Measurements from ENCODE around the gene APMAP.

The APMAP gene

DNA sequence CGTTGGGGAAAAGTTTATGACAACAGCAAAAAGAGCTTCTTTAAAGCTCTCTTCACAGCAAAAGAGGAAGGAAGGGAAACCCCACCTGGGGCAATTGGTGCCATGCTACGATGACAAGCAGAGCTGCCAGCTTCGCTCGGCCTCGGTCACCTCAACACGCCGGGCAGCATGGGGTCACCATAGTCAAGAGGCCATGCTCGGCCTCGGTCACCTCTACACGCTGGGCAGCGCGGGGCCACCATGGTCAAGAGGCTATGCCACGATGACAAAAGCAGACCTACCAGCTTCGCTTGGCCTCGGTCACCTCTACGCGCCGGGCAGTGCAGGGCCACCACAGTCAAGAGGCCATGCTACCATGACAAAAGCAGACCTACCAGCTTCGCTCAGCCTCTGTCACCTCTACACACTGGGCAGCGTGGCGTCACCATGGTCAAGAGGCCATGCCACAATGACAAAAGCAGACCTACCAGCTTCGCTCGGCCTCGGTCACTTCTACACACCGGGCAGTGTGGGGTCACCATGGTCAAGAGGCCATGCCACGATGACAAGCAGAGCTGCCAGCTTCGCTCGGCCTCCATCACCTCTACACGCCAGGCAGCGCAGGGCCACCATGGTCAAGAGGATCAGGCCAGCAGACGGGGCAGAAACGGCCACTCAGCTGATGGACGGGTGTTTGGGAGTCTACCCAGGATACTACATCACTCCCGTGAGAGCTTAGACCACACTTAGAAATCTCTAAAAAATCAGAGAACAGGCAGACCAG lies 12.1 kb downstream of the APMAP start:
- H3K36me3 ChIP-seq (ENCODE audit: control insufficient read depth, insufficient read depth, low read length), result no peaks in the 10 kb centered on the region
- no peak overlapping the region for H3K27ac ChIP-seq
- no peaks in the 10 kb centered on the region for H3K27me3 ChIP-seq (ENCODE audit: control insufficient read depth, insufficient read depth, low read length)
- H2AFZ ChIP-seq, result no peak overlapping the region
- peaks cover 23% of the 10 kb centered on the region for H3K4me1 ChIP-seq
- H3K4me2 ChIP-seq (ENCODE audit: low read length), result no peak overlapping the region
- TF ChIP-seq, protein P1, sequence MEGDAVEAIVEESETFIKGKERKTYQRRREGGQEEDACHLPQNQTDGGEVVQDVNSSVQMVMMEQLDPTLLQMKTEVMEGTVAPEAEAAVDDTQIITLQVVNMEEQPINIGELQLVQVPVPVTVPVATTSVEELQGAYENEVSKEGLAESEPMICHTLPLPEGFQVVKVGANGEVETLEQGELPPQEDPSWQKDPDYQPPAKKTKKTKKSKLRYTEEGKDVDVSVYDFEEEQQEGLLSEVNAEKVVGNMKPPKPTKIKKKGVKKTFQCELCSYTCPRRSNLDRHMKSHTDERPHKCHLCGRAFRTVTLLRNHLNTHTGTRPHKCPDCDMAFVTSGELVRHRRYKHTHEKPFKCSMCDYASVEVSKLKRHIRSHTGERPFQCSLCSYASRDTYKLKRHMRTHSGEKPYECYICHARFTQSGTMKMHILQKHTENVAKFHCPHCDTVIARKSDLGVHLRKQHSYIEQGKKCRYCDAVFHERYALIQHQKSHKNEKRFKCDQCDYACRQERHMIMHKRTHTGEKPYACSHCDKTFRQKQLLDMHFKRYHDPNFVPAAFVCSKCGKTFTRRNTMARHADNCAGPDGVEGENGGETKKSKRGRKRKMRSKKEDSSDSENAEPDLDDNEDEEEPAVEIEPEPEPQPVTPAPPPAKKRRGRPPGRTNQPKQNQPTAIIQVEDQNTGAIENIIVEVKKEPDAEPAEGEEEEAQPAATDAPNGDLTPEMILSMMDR (IDR thresholded peaks at IDR 0.05), result no peak
- H3K9me3 ChIP-seq (ENCODE audit: control insufficient read depth, low read length), result no peaks in the 10 kb centered on the region
- no peak overlapping the region for H3K4me3 ChIP-seq (ENCODE audit: low read depth, low read length)
- no peak overlapping the region for H3K9ac ChIP-seq
- H3K79me2 ChIP-seq, result peaks cover 32% of the 10 kb centered on the region

DNA sequence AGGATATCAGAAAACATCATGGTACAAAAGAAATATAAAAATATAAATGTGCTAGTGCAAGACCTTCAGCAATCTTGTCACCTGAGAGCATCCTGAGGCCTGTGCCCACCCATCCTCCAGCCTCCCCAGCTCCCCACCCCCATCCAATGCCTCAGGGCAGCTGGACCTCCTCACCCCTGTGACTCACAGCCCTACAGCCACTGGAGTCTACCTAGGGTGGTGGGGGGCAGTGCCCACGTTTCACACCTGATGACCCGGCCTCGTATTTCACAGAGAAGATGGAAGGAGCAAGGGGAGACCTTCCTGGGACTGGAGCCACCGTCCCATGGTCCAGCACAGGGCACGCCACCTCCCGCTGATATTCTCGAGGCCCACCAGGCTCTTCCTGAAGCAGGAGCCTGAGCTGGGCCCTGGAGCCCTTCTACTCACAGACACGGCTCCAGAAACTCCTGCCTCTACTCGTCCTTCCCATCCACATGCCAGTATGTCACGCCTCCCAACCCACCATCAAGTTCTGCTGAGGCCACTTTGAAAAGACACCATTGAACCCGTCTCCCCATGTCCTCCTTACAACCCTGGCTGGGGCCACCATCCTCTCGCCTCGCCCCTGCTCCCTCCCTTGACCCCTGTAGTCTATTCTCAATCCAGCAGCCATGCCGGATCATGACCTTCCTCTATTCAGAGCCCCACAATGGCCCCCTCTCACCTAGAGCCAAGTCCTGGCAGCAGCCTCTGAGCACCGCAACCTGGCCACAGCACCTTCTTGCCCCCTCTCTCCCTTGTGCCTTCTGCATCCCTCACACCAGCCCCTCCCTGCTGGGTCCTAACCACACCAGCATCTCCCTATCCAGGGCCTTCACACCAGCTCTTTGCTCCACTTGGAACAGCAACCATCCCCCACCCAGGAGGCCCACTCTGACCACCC lies 13.3 kb downstream of the APMAP start:
- peaks cover 11% of the 10 kb centered on the region for H3K4me1 ChIP-seq
- no peaks in the 10 kb centered on the region for H3K27me3 ChIP-seq (ENCODE audit: control insufficient read depth, insufficient read depth, low read length)
- no peak overlapping the region for H3K27ac ChIP-seq

DNA sequence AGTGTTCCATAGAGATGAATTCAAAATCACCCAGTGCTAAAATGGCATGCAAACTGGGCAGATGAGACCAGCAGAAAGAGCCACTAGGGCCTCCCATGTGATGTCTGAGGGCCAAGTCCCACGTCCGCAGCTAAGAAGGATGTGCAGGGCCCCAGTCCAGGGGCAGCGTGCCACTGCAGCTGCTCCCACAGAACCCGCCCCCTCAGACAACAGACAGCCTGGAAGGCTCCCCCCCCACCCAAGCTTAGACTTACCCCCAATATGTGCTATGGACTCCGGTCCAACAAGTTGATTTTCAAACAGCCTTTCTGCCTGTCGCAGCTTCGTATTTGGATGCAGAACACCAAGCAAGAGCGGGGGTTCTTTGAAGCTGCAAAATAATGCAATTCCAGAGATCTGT lies 14.0 kb downstream of the APMAP start:
- H3K36me3 ChIP-seq (ENCODE audit: control insufficient read depth, insufficient read depth, low read length), result no peaks in the 10 kb centered on the region
- H3K9me3 ChIP-seq (ENCODE audit: control insufficient read depth, low read length), result no peaks in the 10 kb centered on the region
- peaks cover 31% of the 10 kb centered on the region for H3K79me2 ChIP-seq
- no peak overlapping the region for H3K4me2 ChIP-seq (ENCODE audit: low read length)
- H3K4me3 ChIP-seq (ENCODE audit: low read depth, low read length), result no peak overlapping the region
- no peak overlapping the region for H2AFZ ChIP-seq
- H3K4me1 ChIP-seq, result peaks cover 9% of the 10 kb centered on the region
- TF ChIP-seq, protein P1 (IDR thresholded peaks at IDR 0.05), result no peak
- H3K27me3 ChIP-seq (ENCODE audit: control insufficient read depth, insufficient read depth, low read length), result no peaks in the 10 kb centered on the region
- H3K9ac ChIP-seq, result no peak overlapping the region
- H3K27ac ChIP-seq, result no peak overlapping the region

More for the DNA sequence above, 13.3 kb downstream of the APMAP start:
- no peak overlapping the region for H3K4me2 ChIP-seq (ENCODE audit: low read length)
- peaks cover 31% of the 10 kb centered on the region for H3K79me2 ChIP-seq
- no peaks in the 10 kb centered on the region for H3K36me3 ChIP-seq (ENCODE audit: control insufficient read depth, insufficient read depth, low read length)
- H3K9me3 ChIP-seq (ENCODE audit: control insufficient read depth, low read length), result no peaks in the 10 kb centered on the region
- no peak overlapping the region for H3K4me3 ChIP-seq (ENCODE audit: low read depth, low read length)
- no peak overlapping the region for H2AFZ ChIP-seq
- no peak overlapping the region for H3K9ac ChIP-seq
- TF ChIP-seq, protein P1 (IDR thresholded peaks at IDR 0.05), result no peak

DNA sequence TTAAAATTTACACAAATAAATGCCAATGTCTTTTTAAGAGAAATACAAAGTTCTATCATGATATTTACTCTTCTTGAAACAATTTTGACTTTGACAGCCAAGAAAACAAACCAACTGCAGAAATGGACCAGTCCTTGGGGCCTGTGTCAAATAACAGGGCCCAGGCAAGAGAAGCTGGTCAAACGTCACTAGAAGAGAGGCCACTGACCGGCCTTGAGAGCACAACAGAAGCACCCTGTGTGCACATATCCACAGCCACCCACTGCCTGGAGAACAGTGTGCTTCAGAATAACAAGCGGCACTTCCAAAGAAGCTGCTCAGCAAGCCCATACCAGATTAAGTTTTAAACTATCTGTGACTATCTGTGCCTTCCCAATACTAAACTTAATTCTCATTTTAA lies 14.8 kb downstream of the APMAP start:
- H3K36me3 ChIP-seq (ENCODE audit: control insufficient read depth, insufficient read depth, low read length), result no peaks in the 10 kb centered on the region
- H2AFZ ChIP-seq, result no peak overlapping the region
- H3K27ac ChIP-seq, result no peak overlapping the region
- TF ChIP-seq, protein P1 (IDR thresholded peaks at IDR 0.05), result no peak
- H3K4me1 ChIP-seq, result peaks cover 5% of the 10 kb centered on the region
- H3K27me3 ChIP-seq (ENCODE audit: control insufficient read depth, insufficient read depth, low read length), result no peaks in the 10 kb centered on the region
- no peak overlapping the region for H3K4me2 ChIP-seq (ENCODE audit: low read length)
- H3K9ac ChIP-seq, result no peak overlapping the region
- H3K9me3 ChIP-seq (ENCODE audit: control insufficient read depth, low read length), result no peaks in the 10 kb centered on the region
- no peak overlapping the region for H3K4me3 ChIP-seq (ENCODE audit: low read depth, low read length)
- peaks cover 31% of the 10 kb centered on the region for H3K79me2 ChIP-seq

All from parathyroid adenoma (tissue), 2 donors.